ENCODE data around the gene CCT4. TPM values are rescaled to one million over a fixed set of nuclear protein-coding genes. Genes with fewer than 3 reads are reported as not detected.

CCT4 gene
- total RNA-seq, 1 experiment from 2014 or later: 316 TPM

DNA sequence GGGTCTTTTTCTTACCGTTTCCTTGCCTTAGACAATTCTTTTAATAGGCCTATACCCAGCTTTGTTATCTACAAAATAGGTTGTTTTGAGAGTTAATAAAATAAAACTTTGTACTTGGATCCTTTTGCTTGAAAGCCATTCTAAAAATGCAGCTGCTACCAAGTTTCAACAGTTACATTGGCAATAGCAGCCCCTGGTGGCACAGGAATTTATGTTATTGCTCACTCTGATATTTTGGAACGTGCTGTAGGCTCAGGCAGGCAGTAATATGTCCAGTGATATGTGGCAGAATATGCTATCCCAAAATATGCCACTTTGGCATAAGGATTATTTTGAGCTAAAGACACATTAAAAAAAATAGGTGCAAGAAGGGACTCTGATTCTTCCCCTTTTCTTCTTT lies 10.4 kb upstream of the CCT4 start:
- no TSS peak for BruUV-seq (replicated peaks)
- Histone ChIP-seq H3K9ac (ENCODE audit: low read length) (no peak overlapping the region), H3K4me2 (ENCODE audit: low read length) (no peak overlapping the region), H3K4me3 (replicated peaks in 1 of 2; ENCODE audit: low read depth in 1 of 2, low read length in 2 of 2) (no peak overlapping the region), H2AFZ (ENCODE audit: low read depth, low read length, poor library complexity, severe bottlenecking) (no peak overlapping the region), H3K36me3 (ENCODE audit: control insufficient read depth in 1 of 2, insufficient read depth in 2 of 2, low read length in 2 of 2) (no peaks in the 10 kb centered on the region), H3K9me2 (ENCODE audit: insufficient read depth) (no peaks in the 10 kb centered on the region), H3K4me1 (ENCODE audit: control insufficient read depth in 1 of 2, insufficient read depth in 2 of 2, low read length in 2 of 2) (no peaks in the 10 kb centered on the region), H3K79me2 (ENCODE audit: insufficient read depth, low read length) (no peaks in the 10 kb centered on the region), H3K9me3 (ENCODE audit: control insufficient read depth in 1 of 2, insufficient read depth in 1 of 2, low read depth in 1 of 2, low read length in 2 of 2) (no peaks in the 10 kb centered on the region), H3K27me3 (ENCODE audit: insufficient read depth, low read length) (no peaks in the 10 kb centered on the region), H3K27ac (ENCODE audit: low read depth, low read length) (no peak overlapping the region), H4K20me1 (ENCODE audit: insufficient read depth) (no peaks in the 10 kb centered on the region)
- RAD21 ChIA-PET (ENCODE audit: low non-redundant PET in 1 of 2, low total read pairs in 2 of 2, uncharacterized antibody in 2 of 2, unreplicated experiment in 2 of 2): interaction anchor here in 1 of 2 experiments (0.6 to 0.7 kb wide), 2 partner anchors 36 to 764 kb away, joined by 3 read pairs; no protein-coding TSS in a partner anchor
- intact Hi-C loops (cut with micrococcal nuclease): no loop called here
- CTCF ChIA-PET: no interaction called here
- POLR2A ChIA-PET: no interaction called here
- TF ChIP-seq RAD21 (IDR thresholded peaks at IDR 0.05; ENCODE audit: low read depth) (peak; percentile 70), POLR2AphosphoS5 (IDR thresholded peaks at IDR 0.05; ENCODE audit: low read depth, low read length) (no peak), EZH2 (IDR thresholded peaks at IDR 0.05) (no peak), CEBPB (IDR thresholded peaks at IDR 0.05; ENCODE audit: low read depth) (no peak), CBX3 (IDR thresholded peaks at IDR 0.05; ENCODE audit: low read depth) (no peak)
- TF ChIP-seq, protein P1, sequence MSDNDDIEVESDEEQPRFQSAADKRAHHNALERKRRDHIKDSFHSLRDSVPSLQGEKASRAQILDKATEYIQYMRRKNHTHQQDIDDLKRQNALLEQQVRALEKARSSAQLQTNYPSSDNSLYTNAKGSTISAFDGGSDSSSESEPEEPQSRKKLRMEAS (IDR thresholded peaks at IDR 0.05): no peak
- TF ChIP-seq, protein P2, sequence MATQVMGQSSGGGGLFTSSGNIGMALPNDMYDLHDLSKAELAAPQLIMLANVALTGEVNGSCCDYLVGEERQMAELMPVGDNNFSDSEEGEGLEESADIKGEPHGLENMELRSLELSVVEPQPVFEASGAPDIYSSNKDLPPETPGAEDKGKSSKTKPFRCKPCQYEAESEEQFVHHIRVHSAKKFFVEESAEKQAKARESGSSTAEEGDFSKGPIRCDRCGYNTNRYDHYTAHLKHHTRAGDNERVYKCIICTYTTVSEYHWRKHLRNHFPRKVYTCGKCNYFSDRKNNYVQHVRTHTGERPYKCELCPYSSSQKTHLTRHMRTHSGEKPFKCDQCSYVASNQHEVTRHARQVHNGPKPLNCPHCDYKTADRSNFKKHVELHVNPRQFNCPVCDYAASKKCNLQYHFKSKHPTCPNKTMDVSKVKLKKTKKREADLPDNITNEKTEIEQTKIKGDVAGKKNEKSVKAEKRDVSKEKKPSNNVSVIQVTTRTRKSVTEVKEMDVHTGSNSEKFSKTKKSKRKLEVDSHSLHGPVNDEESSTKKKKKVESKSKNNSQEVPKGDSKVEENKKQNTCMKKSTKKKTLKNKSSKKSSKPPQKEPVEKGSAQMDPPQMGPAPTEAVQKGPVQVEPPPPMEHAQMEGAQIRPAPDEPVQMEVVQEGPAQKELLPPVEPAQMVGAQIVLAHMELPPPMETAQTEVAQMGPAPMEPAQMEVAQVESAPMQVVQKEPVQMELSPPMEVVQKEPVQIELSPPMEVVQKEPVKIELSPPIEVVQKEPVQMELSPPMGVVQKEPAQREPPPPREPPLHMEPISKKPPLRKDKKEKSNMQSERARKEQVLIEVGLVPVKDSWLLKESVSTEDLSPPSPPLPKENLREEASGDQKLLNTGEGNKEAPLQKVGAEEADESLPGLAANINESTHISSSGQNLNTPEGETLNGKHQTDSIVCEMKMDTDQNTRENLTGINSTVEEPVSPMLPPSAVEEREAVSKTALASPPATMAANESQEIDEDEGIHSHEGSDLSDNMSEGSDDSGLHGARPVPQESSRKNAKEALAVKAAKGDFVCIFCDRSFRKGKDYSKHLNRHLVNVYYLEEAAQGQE (IDR thresholded peaks at IDR 0.05; ENCODE audit: low read depth): no peak
- TF ChIP-seq, protein P3, sequence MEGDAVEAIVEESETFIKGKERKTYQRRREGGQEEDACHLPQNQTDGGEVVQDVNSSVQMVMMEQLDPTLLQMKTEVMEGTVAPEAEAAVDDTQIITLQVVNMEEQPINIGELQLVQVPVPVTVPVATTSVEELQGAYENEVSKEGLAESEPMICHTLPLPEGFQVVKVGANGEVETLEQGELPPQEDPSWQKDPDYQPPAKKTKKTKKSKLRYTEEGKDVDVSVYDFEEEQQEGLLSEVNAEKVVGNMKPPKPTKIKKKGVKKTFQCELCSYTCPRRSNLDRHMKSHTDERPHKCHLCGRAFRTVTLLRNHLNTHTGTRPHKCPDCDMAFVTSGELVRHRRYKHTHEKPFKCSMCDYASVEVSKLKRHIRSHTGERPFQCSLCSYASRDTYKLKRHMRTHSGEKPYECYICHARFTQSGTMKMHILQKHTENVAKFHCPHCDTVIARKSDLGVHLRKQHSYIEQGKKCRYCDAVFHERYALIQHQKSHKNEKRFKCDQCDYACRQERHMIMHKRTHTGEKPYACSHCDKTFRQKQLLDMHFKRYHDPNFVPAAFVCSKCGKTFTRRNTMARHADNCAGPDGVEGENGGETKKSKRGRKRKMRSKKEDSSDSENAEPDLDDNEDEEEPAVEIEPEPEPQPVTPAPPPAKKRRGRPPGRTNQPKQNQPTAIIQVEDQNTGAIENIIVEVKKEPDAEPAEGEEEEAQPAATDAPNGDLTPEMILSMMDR (IDR thresholded peaks at IDR 0.05 in 2 of 3, conservative IDR thresholded peaks at IDR 0.05 in 1 of 3; ENCODE audit: borderline replicate concordance in 1 of 3, insufficient read depth in 1 of 3, low read depth in 2 of 3, low read length in 2 of 3): peak; percentile 47 to 57 (median 56); a peak in 5 of 6 replicates
- ATAC-seq (peak; percentile 82), DNase-seq (ENCODE audit: low read depth, low spot score) (no peak)
